Upper lobe of right lung (tissue), 1 donor: ENCODE measurements around the gene IZUMO1R. TPM values are rescaled to one million over a fixed set of nuclear protein-coding genes. Genes with fewer than 3 reads are reported as not detected.

Source experiments
- ATAC-seq: fragments of 200-7000 bp; cut with Tn5 transposase; one replicate; pipeline ENCODE4 v1.9.1; 2020; ENCODE audit warnings: mild to moderate bottlenecking, moderate library complexity
- DNase-seq: peaks from one replicate; pipeline ENCODE4 v3.0.0-alpha.2; 2020
- H3K27ac ChIP-seq: fragments of 200-600 bp; one replicate; pipeline ENCODE4 v1.8.0; 2022
- H3K27me3 ChIP-seq: fragments of 200-600 bp; one replicate; pipeline ENCODE4 v1.8.0; 2022; ENCODE audit warnings: mild to moderate bottlenecking
- H3K36me3 ChIP-seq: fragments of 200-600 bp; one replicate; pipeline ENCODE4 v1.8.0; 2022
- H3K4me1 ChIP-seq: fragments of 200-600 bp; one replicate; pipeline ENCODE4 v1.8.0; 2022
- H3K4me3 ChIP-seq: fragments of 200-600 bp; one replicate; pipeline ENCODE4 v1.8.0; 2022; ENCODE audit warnings: mild to moderate bottlenecking
- H3K9me3 ChIP-seq: fragments of 200-600 bp; one replicate; pipeline ENCODE4 v1.8.0; 2022
- intact Hi-C: fragments of 100-400 bp; cut with DNase I; formaldehyde crosslinking; loops from one replicate; pipeline ENCODE4 v1.11.0; 2022
- total RNA-seq: library from RNA; stranded (reverse); fragmentation: NEBNext Ultra II Directional; extraction: Animal tissue kit (Norgen Biotek cat#: 25700); gene quantifications from one replicate; pipeline ENCODE4 v1.2.1, GENCODE V29; 2021
- TF ChIP-seq, protein P1 (sequence below): fragments of 200-600 bp; IDR thresholded peaks from one replicate; pipeline ENCODE4 v1.8.0; 2022; ENCODE audit warnings: antibody characterized with exemption
- donor health status: DM: no; HTN: yes; CAD: no; lungs with severe emphysema.

The IZUMO1R gene
- total RNA-seq, 1 donor from 2014 or later, result not detected

DNA sequence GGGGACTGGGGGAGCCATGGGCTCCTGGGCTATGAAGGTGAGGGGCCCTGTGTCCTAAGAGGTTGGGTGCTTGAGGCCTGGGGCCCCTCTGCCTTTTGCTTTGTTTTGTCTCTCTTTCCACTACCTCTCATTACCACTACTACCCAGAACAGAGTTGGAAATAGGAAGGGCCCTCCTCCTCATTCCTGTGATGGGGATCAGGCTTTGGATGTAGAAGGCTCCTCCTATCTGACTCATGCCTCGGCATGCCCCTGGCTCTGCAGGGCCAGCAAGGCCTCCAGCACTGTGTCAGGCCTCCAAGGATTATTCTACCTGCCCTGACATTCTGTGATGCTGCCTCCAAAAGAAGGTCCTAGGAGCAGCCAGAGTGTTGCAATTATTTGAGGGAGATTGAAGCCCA lies 766 bp downstream of the IZUMO1R start:
- no peak for ATAC-seq
- no peak overlapping the region for H3K27ac ChIP-seq

DNA sequence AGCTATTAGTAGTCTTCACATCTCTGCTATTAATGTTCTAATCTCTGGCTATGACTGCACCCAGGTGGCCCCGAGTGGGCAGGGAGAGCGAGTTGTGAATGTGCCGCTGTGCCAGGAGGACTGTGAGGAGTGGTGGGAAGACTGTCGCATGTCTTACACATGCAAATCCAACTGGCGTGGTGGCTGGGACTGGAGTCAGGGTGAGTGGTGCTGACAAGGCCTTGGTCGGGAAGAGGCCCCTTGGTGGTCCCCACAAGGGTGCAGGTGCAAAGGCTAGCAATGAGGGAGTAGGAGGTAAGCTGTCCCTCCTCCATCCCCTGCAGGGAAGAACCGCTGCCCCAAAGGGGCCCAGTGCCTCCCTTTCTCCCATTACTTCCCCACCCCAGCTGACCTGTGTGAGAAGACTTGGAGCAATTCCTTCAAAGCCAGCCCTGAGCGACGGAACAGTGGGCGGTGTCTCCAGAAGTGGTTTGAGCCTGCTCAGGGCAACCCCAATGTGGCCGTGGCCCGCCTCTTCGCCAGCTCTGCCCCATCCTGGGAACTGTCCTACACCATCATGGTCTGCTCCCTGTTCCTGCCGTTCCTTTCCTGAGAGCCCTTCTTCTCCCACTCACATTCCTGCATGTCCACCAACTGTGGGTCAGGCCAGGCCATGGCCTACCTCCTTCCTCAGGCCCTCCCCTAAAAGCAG lies 2.9 kb downstream of the IZUMO1R start:
- no peak for DNase-seq
- intact Hi-C loops, result no loop called here
- Histone ChIP-seq H3K4me1 (no peaks in the 10 kb centered on the region), H3K36me3 (no peaks in the 10 kb centered on the region), H3K27me3 (no peaks in the 10 kb centered on the region), H3K27ac (no peak overlapping the region), H3K9me3 (no peaks in the 10 kb centered on the region), H3K4me3 (no peak overlapping the region)
- no peak for ATAC-seq
- TF ChIP-seq, protein P1, sequence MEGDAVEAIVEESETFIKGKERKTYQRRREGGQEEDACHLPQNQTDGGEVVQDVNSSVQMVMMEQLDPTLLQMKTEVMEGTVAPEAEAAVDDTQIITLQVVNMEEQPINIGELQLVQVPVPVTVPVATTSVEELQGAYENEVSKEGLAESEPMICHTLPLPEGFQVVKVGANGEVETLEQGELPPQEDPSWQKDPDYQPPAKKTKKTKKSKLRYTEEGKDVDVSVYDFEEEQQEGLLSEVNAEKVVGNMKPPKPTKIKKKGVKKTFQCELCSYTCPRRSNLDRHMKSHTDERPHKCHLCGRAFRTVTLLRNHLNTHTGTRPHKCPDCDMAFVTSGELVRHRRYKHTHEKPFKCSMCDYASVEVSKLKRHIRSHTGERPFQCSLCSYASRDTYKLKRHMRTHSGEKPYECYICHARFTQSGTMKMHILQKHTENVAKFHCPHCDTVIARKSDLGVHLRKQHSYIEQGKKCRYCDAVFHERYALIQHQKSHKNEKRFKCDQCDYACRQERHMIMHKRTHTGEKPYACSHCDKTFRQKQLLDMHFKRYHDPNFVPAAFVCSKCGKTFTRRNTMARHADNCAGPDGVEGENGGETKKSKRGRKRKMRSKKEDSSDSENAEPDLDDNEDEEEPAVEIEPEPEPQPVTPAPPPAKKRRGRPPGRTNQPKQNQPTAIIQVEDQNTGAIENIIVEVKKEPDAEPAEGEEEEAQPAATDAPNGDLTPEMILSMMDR, result no peak

More for the DNA sequence above, 766 bp downstream of the IZUMO1R start:
- DNase-seq, result no peak
- no peaks in the 10 kb centered on the region for H3K4me1 ChIP-seq
- TF ChIP-seq, protein P1, result no peak
- no peaks in the 10 kb centered on the region for H3K27me3 ChIP-seq
- no peak overlapping the region for H3K4me3 ChIP-seq
- no peaks in the 10 kb centered on the region for H3K36me3 ChIP-seq
- intact Hi-C loops, result no loop called here
- H3K9me3 ChIP-seq, result no peaks in the 10 kb centered on the region

DNA sequence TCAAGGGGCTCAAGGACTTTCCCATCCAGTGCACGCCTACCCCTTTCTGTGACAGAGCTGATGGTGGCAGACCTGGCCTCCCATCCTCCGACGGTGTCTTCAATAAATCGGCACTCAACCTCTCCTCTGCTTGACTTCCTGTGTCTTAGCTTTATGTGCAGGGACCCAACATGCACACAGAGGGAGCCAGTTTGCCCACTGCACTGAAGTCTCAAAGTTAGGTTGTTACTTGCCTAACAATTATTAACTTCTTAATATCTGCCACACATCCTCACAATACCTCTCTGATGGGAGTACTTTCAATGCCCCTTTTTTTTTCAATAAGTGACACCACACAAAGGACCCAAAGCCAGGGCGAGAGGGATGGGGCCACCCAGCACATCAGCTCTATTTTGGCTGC lies 3.6 kb downstream of the IZUMO1R start:
- Histone ChIP-seq H3K27me3 (no peaks in the 10 kb centered on the region), H3K27ac (no peak overlapping the region), H3K4me1 (no peaks in the 10 kb centered on the region), H3K4me3 (no peak overlapping the region), H3K36me3 (no peaks in the 10 kb centered on the region), H3K9me3 (no peaks in the 10 kb centered on the region)
- TF ChIP-seq, protein P1, result no peak
- ATAC-seq (no peak), DNase-seq (no peak)
- intact Hi-C loops, result no loop called here

DNA sequence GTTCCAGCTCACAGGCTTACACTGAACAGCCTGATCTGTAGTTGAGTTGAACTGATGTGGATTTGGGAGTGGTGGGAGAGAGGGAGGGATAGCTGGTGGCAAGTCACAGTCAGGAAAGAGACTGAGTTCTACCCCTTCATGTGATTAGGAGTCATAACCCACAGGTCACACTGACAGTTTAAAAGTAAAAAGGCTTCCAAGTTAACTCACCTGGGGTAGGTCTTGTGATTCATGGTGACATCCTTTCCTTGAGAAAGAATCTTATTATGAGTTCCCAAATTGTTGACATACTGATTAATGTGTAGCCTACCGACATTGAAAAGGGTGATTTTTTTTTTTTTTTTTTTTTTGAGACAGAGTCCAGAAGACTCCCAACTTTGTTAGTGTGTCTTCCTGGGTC lies 5.4 kb downstream of the IZUMO1R start:
- intact Hi-C loops, result no loop called here
- no peak overlapping the region for H3K27ac ChIP-seq
- TF ChIP-seq, protein P1, result no peak
- H3K27me3 ChIP-seq, result no peaks in the 10 kb centered on the region
- no peaks in the 10 kb centered on the region for H3K36me3 ChIP-seq
- H3K4me1 ChIP-seq, result no peaks in the 10 kb centered on the region
- ATAC-seq (no peak), DNase-seq (no peak)
- no peaks in the 10 kb centered on the region for H3K9me3 ChIP-seq
- H3K4me3 ChIP-seq, result no peak overlapping the region

DNA sequence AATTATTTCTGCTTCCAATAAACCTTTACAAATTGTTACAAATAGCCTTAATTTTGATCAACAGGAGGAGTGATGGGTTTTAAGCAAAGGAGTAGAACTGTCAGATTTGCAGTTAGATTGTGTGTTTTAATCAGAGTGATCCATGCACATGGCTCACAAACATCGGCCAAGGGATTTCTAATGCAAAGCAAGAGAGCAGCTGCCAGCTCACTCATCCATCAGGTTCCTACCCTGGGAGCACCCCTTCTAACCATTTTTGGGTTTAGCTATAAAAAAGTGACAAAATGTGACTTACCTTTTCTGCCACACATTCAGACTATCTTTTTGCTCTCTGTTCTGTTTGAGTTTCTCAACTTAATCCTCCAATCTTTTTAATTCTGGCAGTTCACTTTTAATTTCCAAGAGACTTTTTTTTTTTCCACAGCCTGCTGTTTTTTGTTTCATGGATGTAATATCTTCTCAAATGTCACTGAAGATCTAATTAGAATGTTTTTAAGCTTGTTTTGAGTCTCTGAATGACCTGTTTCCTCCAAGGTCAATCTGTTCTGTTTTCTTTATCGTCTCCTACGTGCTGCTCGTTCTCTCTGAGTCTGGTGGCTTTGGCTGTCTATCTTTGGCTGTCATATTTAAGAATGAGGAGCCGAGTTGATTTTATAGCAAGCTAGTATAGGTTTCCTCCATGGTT lies 6.0 kb downstream of the IZUMO1R start:
- TF ChIP-seq, protein P1, result no peak
- no peaks in the 10 kb centered on the region for H3K9me3 ChIP-seq
- H3K27ac ChIP-seq, result no peak overlapping the region
- no peak for ATAC-seq
- no peaks in the 10 kb centered on the region for H3K36me3 ChIP-seq
- no peaks in the 10 kb centered on the region for H3K27me3 ChIP-seq
- DNase-seq, result no peak
- no peaks in the 10 kb centered on the region for H3K4me1 ChIP-seq
- intact Hi-C loops, result no loop called here
- H3K4me3 ChIP-seq, result no peak overlapping the region
